HepG2 (cell line): ENCODE measurements around the gene GHRHR. TPM values are rescaled to one million over a fixed set of nuclear protein-coding genes. Genes with fewer than 3 reads are reported as not detected.

Source experiments
- ATAC-seq: fragments of 200-7000 bp; cut with Tn5 transposase; 3 replicates; pipeline ENCODE4 v1.9.1; 2020; ENCODE audit warnings: mild to moderate bottlenecking, moderate library complexity
- BruUV-seq: library from RNA; stranded (reverse); fragments of 400-500 nt; replicated peaks from 2 replicates; lab custom pipeline; 2021; lab: Mats Ljungman, UMichigan
- CTCF ChIA-PET: fragments of 300-600 bp; formaldehyde crosslinking; extraction: SDS; loops from one replicate; lab custom pipeline; 2021; ENCODE audit warnings: low total read pairs, inconsistent platforms, low intra/inter-chr PET ratio; lab: Yijun Ruan, JAX
- POLR2A ChIA-PET: fragments of 350-600 bp; sonication (Branson Sonifier 250); formaldehyde crosslinking; loops from one replicate; lab custom pipeline; 2020; ENCODE audit warnings: antibody characterized with exemption, inconsistent platforms; lab: Yijun Ruan, JAX
- DNase-seq: peaks from one replicate; pipeline ENCODE4 v3.0.0-alpha.2; 2015; ENCODE audit warnings: low spot score
- FAIRE-seq: peaks from 3 replicates; lab custom pipeline; 2011; peaks lifted over from hg19 to GRCh38; lab: Jason Lieb, UNC
- H2AFZ ChIP-seq: one replicate; pipeline ENCODE4 v1.6.1; 2011; ENCODE audit warnings: low read length, inconsistent platforms
- H3K27ac ChIP-seq: fragments of 300-600 bp; 3 replicates; pipeline ENCODE4 v1.8.0; 2011; ENCODE audit warnings: mixed run types, mild to moderate bottlenecking, mixed read lengths, low read length, inconsistent platforms; ENCODE audit not compliant: insufficient read depth; ENCODE audit errors: extremely low read length
- H3K27me3 ChIP-seq, 2 experiments: fragments of 200-600 bp in 1 of 2; 2 replicates in 1 of 2; 3 replicates in 1 of 2; pipeline versions ENCODE4 v1.6.0 to v1.8.0; 2011; ENCODE audit warnings: low read length in 2 of 2, mild to moderate bottlenecking in 2 of 2, moderate library complexity in 2 of 2, inconsistent platforms in 1 of 2; ENCODE audit not compliant: insufficient read depth in 2 of 2, control insufficient read depth in 1 of 2
- H3K36me3 ChIP-seq, 2 experiments: fragments of 200-600 bp in 1 of 2; replicated peaks in 1 of 2; 2 replicates in 1 of 2; 3 replicates in 1 of 2; pipeline versions ENCODE4 v1.5.1 to v1.8.0; 2011; ENCODE audit warnings: low read length in 2 of 2, inconsistent platforms in 1 of 2; ENCODE audit not compliant: insufficient read depth in 2 of 2, control insufficient read depth in 1 of 2
- H3K4me1 ChIP-seq: 2 replicates; pipeline ENCODE4 v1.5.1; 2012; ENCODE audit warnings: low read length, inconsistent platforms; ENCODE audit not compliant: insufficient read depth
- H3K4me2 ChIP-seq: 2 replicates; pipeline ENCODE4 v1.6.0; 2011; ENCODE audit warnings: low read depth, low read length, inconsistent platforms
- H3K4me3 ChIP-seq, 3 experiments: fragments of 200-600 bp in 1 of 3; sonication (generic), shearing (Covaris generic) in 1 of 3; replicated peaks in 1 of 3; 2 replicates each; pipeline ENCODE4 v1.5.1; 2011 to 2016; ENCODE audit warnings: low read length in 3 of 3, inconsistent platforms in 2 of 3, low read depth in 2 of 3, mild to moderate bottlenecking in 2 of 3, control low read depth in 1 of 3, mixed read lengths in 1 of 3; ENCODE audit not compliant: insufficient read depth in 1 of 3
- H3K79me2 ChIP-seq: one replicate; pipeline ENCODE4 v1.6.1; 2011; ENCODE audit warnings: low read length, inconsistent platforms; ENCODE audit not compliant: insufficient read depth
- H3K9ac ChIP-seq: 2 replicates; pipeline ENCODE4 v1.6.0; 2011; ENCODE audit warnings: mild to moderate bottlenecking, low read depth, low read length, inconsistent platforms; ENCODE audit not compliant: insufficient read depth
- H3K9me3 ChIP-seq: 2 replicates; pipeline ENCODE4 v1.5.1; 2012; ENCODE audit warnings: mild to moderate bottlenecking, low read length
- H4K20me1 ChIP-seq: 2 replicates; pipeline ENCODE4 v1.6.0; 2011; ENCODE audit warnings: inconsistent platforms, mild to moderate bottlenecking, low read length, moderate library complexity; ENCODE audit not compliant: insufficient read depth
- CEBPB ChIP-seq: IDR thresholded peaks from 2 replicates; pipeline ENCODE4 v1.6.1; 2011; ENCODE audit warnings: low read depth, low read length, improper control_type of control experiment, borderline replicate concordance
- CEBPG ChIP-seq: IDR thresholded peaks from 2 replicates; pipeline ENCODE4 v1.6.1; 2016
- TEF ChIP-seq: sonication (generic); formaldehyde crosslinking; IDR thresholded peaks from 2 replicates; pipeline ENCODE4 v1.5.0; 2020; ENCODE audit warnings: missing genetic modification reagents
- ZNF549 ChIP-seq: sonication (generic); formaldehyde crosslinking; IDR thresholded peaks from 2 replicates; pipeline ENCODE4 v1.5.0; 2020; ENCODE audit warnings: missing genetic modification reagents
- ZNF788 ChIP-seq: sonication (generic); formaldehyde crosslinking; IDR thresholded peaks from 2 replicates; pipeline ENCODE4 v1.5.0; 2020; ENCODE audit warnings: mild to moderate bottlenecking, missing genetic modification reagents, borderline replicate concordance
- WGBS: methylation state at CpG from one replicate; pipeline ENCODE4 v1.1.6; 2017; ENCODE audit warnings: low lambda C conversion rate; 5-methylcytosine and 5-hydroxymethylcytosine counted together
- in situ Hi-C: cut with HindIII; loops from 2 replicates; pipeline ENCODE4 v1.10.0; 2017; ENCODE audit warnings: low pct_unique_long_range_greater_than_20kb; ENCODE audit not compliant: extremely low pct_ligation_motif_present
- intact Hi-C: fragments of 100-400 bp; cut with micrococcal nuclease; formaldehyde crosslinking; loops from one replicate; pipeline ENCODE4 v1.10.0; 2022; ENCODE audit not compliant: unreplicated experiment
- polyA plus RNA-seq, 8 experiments: library from polyadenylated mRNA; depleted of rRNA in 3 of 8; stranded (reverse) in 7 of 8; unstranded in 1 of 8; fragments of >200 nt; fragmentation: Illumina TruSeq in 4 of 8; extraction: Trizol in 4 of 8; gene quantifications; 2 replicates each; pipeline versions ENCODE4 v1.2.1 to v1.2.3, GENCODE V29; 2011 to 2016; ENCODE audit warnings: low read depth in 4 of 8, missing spikeins in 1 of 8, mixed read lengths in 1 of 8; ENCODE audit not compliant: insufficient read depth in 1 of 8
- total RNA-seq, 5 experiments: library from RNA; depleted of rRNA; stranded (reverse); fragments of >200 nt; fragmentation: Illumina TruSeq; extraction: Trizol; gene quantifications; 2 replicates each; pipeline ENCODE4 v1.2.3, GENCODE V29; 2016; ENCODE audit warnings: low read depth in 1 of 5
- TF ChIP-seq, protein P1 (sequence below): sonication (generic); formaldehyde crosslinking; IDR thresholded peaks from 2 replicates; pipeline ENCODE4 v1.5.0; 2020; ENCODE audit warnings: mild to moderate bottlenecking, missing genetic modification reagents, moderate library complexity

Gene GHRHR
- total and polyA plus RNA-seq, 2 of the 13 experiments (the other 11 are each of a cell fraction or from before 2014, with no cell fraction given): not detected

- TF ChIP-seq ZNF788 (CRISPR knock-in tag): no peak
- no peak for TF ChIP-seq ZNF549 (CRISPR knock-in tag)
- TF ChIP-seq, all 625 proteins: peak for 0
These were observed 24.2 kb downstream of the GHRHR start (continued) for GRCh38 chr7:30987936-30988335.

DNA sequence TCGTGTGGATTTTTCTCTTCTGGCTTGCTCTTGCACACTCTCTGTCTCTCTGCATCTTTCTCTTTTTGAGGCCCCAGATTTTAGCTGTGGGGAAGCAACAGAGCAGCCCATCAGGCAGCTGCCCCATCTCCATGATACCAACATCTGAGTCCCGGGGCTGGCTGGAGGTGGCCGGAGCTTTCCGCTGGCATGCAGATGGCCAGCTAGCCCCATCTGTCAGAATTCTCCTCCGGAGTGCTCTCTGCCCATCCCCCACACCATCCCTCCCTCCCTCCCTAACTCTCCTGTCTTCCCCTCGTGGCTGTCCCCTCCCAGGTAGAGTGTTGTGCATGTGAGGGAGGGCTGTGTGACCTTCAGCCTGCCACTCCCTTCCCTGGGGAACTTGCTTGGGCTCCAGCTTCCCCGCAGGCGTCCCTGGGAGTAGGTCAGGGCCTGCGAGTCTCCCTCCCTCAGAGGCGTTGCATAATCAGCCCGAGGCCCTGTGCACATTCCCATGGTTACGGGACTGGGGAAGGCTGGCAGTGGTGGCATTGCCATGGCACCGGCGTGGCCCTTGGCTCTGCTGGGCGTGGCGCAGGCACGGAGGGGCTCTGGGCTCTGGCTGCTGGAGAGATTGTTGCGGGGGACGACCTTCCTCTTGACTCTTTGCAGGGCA is 24.7 kb downstream of the GHRHR start:
- POLR2A ChIA-PET: no interaction called here
- Histone ChIP-seq H3K27ac (no peak overlapping the region), H3K9me3 (no peaks in the 10 kb centered on the region)
- BruUV-seq: no TSS peak
- peak; percentile 51 for TF ChIP-seq CEBPG
- peak; percentile 81 for TF ChIP-seq CEBPB
- TF ChIP-seq TEF (CRISPR knock-in tag): peak; percentile 65; the same call in 1 of the 2 replicates
- TF ChIP-seq, protein P1, sequence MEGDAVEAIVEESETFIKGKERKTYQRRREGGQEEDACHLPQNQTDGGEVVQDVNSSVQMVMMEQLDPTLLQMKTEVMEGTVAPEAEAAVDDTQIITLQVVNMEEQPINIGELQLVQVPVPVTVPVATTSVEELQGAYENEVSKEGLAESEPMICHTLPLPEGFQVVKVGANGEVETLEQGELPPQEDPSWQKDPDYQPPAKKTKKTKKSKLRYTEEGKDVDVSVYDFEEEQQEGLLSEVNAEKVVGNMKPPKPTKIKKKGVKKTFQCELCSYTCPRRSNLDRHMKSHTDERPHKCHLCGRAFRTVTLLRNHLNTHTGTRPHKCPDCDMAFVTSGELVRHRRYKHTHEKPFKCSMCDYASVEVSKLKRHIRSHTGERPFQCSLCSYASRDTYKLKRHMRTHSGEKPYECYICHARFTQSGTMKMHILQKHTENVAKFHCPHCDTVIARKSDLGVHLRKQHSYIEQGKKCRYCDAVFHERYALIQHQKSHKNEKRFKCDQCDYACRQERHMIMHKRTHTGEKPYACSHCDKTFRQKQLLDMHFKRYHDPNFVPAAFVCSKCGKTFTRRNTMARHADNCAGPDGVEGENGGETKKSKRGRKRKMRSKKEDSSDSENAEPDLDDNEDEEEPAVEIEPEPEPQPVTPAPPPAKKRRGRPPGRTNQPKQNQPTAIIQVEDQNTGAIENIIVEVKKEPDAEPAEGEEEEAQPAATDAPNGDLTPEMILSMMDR (CRISPR knock-in tag): no peak
- TF ChIP-seq, all 625 proteins: peak for 3
- DNase-seq (no peak), ATAC-seq (peak; percentile 16; the same call in 1 of the 3 replicates), FAIRE-seq (no peak)
- CTCF ChIA-PET: no interaction called here
- intact Hi-C loops: no loop called here
- 17% methylated on average over 8 of the region's 19 CpGs for WGBS
- in situ Hi-C loops: loop anchor here (25.0 kb wide), 1 partner anchor 749 kb away; no protein-coding TSS in a partner anchor
- H2AFZ ChIP-seq: no peak overlapping the region
- H4K20me1 ChIP-seq: no peaks in the 10 kb centered on the region
- no peak overlapping the region for H3K4me2 ChIP-seq
- H3K4me3 ChIP-seq: no peak overlapping the region
- peaks cover 0 to 3% of the 10 kb centered on the region in 2 experiments; a peak in 1 of 5 replicates for H3K27me3 ChIP-seq
- H3K9ac ChIP-seq: no peak overlapping the region
- peaks cover 15% of the 10 kb centered on the region for H3K4me1 ChIP-seq
- H3K79me2 ChIP-seq: no peaks in the 10 kb centered on the region
- H3K36me3 ChIP-seq: no peaks in the 10 kb centered on the region
